ENCODE results near the gene HECTD1.
A peak's percentile ranks its signal among the peaks of the same experiment; 100 is the strongest.
"Not testable (repeated sequence)": the region's sequence is repeated elsewhere in the genome, so short reads cannot be mapped to it uniquely, and the experiment has no call there.

The HECTD1 gene

DNA sequence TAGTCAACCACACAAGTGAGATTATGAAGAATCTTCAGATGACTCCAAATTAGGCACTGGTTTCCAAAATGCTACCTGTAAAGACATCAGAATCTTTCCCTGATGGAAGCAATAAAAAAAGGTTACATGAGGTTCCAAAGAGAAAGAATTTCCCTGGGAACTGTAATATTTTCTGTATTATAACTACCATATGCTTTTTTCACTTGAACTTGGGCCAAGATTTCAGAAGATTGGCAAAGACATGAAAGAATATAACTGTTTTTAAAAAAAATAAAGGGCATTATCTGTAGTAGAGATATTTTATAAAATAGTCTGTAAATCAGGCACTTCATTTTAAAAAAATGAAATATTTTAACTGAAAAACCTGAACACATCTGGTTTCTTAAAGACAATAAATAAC, 12.9 kb downstream of the HECTD1 start:
- no peak for DNase-seq (ENCODE audit: low read depth)

DNA sequence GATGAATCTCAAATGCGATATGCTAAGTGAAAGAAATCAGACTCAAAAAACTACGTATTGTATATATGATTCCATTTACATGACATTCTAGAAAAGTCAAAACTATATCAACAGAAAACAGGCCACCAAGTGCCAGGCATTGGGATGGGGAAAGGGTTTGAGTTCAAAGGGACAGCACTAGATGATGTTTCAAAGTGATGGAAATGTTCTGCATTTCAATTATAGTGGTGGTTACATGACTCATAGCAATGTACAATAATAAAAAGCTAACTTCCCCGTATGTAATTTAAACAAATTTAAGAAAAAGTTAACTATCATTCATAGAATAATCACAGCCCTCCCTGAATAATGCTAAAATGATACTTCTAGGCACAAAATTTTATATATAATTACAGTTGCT, 13.5 kb downstream of the HECTD1 start:
- peak; percentile 56 for DNase-seq (ENCODE audit: low read depth)

DNA sequence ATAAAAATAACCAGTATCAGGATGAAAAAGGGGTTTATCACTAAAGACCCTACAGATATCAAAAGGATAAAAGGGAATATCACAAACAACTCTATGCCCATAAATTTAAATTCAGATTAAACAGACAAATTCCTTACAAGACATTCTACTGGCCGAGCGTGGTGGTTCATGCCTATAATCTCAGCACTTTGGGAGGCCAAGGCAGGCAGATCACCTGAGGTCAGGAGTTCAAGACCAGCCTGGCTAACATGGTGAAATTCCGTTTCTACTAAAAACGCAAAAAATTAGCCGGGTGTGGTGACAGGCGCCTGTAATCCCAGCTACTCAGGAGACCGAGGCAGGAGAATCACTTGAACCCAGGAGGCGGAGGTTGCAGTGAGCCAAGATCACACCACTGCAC, 15.0 kb downstream of the HECTD1 start:
- DNase-seq (ENCODE audit: low read depth), result not testable (repeated sequence)

DNA sequence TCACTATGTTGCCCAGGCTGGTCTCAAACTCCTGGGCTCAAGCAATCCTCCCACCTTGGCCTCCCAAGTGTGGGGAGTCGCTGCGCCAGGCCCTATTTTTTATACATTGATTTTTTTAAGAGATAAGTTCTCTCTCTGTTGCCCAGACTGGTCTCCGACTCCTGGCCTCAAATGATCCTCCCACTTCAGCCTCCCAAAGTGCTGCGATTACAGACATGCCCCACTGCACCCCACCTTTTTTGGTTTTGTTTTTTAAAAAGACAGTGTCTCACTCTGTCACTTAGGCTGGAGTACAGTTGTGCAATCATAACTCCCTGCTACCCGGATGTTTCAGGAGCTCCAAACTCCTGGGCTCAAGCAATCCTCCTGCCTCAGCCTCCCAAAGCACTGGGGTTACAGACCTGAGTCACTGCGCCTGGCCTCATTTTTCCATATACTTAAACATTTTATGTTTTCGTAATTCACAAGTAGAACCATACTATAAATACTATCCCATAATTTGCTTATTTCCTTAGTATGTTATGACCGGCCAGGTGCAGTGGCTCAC, 16.8 kb downstream of the HECTD1 start:
- no peak for DNase-seq (ENCODE audit: low read depth)

DNA sequence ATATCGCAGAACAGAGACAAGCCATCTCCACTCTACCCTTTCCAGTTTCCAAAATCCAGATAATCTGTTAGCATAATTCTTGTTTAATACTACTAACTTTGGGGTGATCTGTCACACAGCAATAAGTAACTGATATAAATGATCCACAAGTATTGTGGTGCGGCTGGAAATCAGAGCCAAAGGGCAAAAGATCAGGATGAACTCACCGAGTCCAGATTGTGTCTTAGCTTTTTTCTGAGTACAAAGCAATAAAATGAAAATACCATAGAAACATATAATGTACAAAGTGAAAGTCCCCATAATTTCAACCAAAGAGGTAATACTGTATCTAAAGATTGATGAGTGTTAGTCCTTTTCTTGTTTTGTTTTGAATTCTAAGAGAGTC, 17.4 kb downstream of the HECTD1 start:
- no peak for DNase-seq (ENCODE audit: low read depth)

DNA sequence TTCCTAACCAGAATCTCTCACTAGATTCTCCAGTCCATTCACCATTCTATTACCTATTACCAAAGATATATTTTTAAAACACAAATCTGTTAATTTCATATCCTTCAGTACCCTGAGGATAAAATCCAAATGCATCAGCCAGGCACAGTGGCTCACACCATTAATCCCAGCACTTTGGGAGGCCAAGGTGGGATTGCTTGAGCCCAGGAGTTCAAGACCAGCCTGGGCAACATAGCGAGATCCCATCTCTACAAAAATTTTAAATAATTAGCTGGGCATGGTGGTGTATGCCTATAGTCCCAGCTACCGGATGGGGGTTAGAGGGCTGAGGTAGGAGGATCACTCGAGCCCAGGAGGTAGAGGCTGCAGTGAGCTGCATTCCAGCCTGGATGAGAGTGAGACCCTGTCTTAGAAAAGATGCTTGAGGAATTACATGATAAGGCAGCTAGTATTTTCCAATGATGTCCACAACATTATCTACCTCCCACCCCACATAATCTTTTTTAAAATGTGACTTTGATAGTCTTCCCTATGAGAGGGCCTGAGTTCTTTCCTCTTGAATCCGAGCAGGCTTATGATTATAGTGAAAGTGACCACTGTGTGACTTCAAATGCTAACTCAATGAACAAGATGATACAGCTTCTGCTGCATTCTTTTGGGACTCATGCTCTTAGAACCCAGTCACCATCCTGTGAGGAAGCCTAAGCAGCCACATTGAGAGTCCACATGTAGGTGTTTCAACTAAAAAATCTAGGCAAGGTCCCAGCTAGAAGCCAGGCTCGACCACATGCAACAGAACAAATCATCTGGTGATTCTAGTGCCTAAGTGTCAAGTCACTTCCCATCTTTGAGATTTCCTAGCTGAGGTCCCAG, 18.0 kb downstream of the HECTD1 start:
- no peak for DNase-seq (ENCODE audit: low read depth)

DNA sequence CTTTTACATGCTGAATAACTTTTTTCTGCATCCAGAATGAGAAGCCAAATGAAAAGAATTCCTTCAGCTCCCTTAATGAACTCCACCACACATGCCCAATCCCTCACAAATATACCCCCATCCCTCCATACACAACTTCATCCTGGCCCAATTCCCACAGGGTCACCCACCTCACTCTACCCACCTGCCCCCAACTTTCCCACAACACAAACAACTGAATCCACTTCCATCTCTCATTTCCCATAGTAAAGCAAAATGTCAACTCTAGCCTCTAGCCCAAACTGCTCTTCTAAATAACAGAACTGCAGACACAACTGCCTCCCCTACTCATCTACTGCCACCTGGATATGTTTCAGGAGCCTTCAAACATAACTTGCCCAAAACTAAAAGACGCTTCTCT, 18.8 kb downstream of the HECTD1 start:
- no peak for DNase-seq (ENCODE audit: low read depth)

DNA sequence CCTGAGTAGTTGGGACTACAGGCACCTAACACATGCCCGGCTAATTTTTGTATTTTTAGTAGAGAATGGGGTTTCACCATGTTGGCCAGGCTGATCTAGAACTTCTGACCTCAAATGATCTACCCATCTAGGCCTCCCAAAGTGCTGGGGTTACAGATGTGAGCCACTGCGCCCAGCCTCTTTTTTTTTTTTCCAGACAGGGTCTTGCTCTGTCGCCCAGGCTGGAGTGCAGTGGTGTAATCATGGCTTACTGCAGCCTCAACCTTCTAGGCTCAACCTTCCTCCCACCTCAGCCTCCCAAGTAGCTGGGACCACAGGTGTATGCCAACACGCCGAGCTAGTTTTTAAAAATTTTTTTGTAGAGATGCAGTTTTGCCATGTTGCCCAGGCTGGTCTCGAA, 25.6 kb downstream of the HECTD1 start:
- not testable (repeated sequence) for DNase-seq (ENCODE audit: low read depth)

DNA sequence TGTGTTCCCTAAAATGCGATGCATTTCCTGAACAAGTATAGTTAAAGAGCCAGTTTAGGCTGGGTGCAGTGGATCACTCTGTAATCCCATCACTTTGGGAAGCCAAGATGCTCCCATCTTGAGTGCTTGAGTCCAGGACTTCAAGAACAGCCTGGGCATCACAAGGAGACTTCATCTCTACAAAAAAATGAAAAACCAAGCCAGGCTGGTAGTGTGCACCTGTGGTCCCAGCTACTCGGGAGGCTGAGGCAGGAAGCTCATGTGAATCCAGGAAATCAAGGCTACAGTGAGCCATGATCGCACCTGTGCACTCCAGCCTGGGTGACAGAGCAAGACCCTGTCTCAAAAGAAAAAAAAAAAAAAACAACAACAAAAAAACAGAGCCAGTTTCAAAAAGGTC, 26.3 kb downstream of the HECTD1 start:
- no peak for DNase-seq (ENCODE audit: low read depth)

DNA sequence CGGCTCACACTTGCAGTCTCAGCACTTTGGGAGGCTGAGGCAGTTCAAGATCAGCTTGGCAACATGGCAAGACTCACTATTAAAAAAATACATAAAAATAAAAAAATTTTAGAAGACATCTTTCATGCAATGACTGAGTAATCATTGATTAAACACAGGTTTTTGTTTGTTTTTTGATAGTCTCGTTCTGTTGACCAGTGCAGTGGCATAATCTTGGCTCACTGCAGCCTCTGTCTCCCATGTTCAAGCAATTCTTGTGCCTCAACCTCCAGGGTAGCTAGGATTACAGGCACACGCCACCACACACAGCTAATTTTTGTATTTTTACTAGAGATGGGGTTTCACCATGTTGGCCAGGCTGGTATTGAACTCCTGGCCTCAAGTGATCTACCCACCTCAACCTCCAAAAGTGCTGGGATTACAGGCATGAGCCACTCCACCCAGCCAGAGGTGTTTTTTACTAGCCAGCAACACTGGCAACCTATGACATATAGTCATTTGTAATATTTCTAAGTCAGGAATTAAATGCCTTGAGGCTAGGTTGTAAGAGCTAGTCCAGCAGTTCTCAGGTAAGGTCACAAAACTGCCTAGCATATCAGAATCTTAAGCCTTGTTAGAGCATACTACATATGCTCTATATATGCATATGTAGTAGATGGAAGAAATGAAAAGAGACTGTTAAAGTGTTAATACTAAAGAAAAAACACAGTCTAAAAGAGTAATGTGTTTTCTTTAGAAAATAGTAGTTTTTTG, 27.1 kb downstream of the HECTD1 start:
- no peak for DNase-seq (ENCODE audit: low read depth)

DNA sequence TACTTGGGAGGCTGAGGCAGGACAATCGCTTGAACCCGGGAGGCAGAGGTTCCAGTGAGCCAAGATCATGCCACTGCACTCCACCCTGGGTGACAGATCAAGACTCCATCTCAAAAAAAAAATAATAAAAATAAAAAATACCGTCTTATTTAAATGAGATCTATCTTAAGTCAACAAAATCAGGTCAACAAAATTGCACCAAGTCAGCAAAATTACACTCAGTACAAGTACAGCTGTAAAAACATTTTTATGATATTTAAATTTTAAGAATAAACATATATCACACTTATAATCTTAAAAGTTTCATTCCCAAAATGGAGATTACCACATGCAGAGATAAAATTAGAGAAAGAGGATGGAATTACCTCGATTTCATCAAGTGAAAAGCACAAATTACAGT, 33.2 kb downstream of the HECTD1 start:
- DNase-seq (ENCODE audit: low read depth), result no peak

DNA sequence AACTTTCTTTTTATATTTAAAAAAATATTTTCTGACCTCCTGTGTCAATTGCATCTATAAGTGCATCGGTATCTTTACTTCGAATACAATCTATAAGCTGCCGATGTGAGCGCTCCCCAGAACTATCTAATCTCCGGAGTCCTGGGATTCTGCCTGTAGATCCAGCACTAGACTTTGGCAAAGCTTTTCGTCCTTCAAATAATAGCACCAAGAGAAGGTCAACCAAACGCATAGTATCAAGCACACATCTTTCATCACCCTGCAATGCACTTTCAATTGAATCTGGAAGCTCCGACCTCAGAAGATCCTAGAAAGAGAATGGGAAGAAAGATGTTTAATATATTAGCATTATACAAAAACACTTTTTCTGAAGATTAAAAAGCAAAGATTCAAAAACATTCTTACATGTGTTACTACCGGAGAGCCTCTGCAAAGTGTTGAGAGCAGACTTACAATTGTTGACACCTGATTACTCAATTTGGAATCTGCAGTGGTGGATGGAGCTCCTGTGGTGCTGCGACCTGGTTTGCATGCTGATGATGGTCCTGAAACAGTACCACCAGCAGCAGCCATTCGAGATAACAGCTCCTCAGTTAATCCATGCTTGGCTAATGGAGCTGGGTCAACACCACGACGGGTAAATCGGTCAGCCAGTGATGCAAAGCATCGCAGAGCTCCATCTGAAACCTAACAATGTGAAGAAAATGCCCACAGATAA, 34.3 kb downstream of the HECTD1 start:
- no peak for DNase-seq (ENCODE audit: low read depth)

DNA sequence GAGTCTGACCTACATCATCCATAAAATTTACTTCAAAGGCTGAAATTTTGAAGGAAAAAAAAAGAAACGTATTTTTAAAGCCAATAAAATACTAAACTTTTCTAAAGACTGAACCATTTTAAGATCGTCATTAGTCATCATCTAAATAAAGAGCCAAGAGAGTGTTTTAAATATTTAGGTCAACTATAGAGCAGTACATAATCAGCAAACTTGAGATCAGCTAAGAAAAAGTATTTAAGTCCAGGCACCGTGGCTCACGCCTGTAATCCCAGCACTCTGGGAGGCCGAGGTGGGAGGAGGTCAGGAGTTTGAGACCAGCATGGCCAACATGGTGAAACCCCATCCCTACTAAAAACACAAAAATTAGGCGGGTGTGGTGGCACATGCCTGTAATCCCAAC, 35.5 kb downstream of the HECTD1 start:
- peak; percentile 27 for DNase-seq (ENCODE audit: low read depth)

DNA sequence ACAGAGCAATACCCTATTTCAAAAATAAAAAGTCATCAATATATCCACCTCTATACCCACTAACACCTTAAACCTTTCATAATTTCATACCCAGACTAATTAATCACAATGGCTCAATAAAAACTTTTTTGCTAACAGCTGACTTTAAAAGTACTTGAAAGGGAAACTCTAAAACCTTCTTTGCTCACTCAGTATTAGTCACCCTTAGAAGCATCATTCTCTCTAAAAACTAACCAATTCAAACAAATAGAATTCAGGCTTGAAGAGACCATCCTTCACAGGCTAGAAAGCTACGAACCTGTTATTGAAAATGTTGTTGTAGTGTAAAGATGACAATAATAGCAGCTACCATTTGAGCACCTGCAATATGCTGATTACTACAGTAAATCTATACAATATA, 37.2 kb downstream of the HECTD1 start:
- DNase-seq (ENCODE audit: low read depth), result peak; percentile 63

DNA sequence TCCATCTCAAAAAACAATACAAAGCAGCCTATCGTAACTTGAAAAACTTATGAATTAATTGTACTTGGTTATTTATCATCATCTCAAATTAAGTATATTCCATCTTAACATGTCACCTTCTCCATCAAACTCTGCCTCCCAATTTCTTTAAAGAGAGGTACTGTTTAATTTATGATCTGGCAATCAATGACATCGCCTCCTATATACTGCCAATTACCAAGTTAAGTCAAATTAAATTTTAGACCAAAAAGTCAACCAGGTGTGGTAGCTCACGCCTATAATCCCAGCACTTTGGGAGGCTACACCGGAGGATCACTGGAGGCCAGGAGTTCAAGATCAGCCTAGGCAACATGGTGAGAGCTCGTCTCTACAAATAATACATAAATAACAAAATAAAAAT, 37.7 kb downstream of the HECTD1 start:
- DNase-seq (ENCODE audit: low read depth), result no peak

DNA sequence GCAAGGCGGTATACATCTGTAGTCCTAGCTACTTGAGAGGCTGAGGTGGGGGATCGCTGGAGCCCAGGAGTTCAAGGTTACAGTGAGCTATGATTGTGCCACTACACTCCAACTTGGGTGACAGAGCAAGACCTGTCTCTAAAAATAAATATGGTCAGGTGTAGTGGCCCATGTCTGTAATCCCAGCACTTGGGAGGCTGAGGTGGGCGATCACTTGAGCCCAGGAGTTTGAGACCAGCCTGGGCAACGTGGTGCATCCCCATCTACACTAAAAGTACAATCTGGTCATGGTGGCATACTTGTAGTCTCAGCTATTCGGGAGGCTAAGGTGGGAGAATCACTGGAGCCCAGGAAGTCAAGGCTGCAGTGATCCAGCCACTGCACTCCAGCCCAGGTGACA, 40.6 kb downstream of the HECTD1 start:
- no peak for DNase-seq (ENCODE audit: low read depth)

DNA sequence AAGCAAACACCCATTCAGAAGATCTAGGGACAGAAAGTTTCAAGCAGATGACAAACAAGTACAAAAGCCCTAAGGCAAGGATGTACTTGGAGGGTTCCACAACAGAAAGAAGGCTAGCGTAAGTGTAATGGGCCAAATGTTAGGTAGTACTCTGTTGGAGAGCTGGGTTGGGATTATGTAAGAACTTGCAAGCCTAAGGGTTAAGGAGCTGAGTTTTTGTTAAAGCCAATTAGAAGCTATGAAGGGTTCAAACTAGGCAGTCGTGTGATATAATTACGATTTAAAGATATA, 41.4 kb downstream of the HECTD1 start:
- peak; percentile 11 for DNase-seq (ENCODE audit: low read depth)

DNA sequence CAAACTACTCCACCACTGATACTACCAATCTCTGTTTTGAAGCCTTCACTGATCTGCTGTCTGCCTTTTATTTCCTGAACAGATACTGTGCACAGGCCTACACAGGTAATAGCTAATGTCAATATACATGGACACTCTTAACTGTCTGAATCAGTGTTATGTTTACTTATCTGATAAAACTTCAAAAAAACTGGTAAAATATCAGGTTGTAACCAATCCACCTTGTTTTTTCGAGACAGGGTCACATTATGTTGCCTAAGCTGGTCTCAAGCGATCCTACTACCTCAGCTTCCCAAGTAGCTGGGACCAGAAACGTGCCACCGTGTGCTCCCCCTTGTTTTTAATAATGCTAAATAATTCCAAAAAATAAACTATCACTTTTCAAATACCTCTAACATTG, 43.5 kb downstream of the HECTD1 start:
- DNase-seq (ENCODE audit: low read depth), result no peak

DNA sequence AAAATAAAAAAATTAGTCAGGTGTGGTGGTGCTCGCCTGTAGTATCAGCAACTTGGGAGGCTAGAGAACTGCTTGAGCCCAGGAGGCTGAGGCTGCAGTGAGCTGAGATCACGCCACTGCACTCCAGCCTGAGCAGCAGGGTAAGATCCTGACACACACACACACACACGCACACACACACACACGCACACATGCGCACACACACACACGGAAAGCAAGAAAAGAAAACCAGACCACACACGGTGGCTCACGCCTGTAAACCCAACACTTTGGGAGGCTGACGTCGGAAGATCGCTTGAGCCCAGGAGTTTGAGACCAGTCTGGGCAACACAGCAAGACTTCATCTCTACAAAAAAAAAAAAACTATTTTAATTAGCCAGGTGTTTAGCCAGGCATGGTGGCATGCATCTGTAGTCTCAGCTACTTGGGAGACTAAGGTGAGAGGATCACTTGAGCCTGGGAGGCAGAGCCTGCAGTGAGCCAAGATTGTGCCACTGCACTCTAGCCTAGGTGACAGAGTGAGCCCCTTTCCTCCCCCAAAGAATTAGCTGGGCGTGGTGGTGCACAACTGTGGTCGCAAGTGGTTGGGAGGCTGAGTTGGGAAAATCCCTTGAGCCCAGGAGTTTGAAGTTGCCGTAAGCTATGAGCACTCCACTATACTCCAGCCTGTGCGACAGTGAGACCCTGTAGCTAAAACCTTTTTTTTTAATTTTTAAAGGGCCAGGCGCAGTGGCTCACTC, 44.5 kb downstream of the HECTD1 start:
- DNase-seq (ENCODE audit: low read depth), result no peak

DNA sequence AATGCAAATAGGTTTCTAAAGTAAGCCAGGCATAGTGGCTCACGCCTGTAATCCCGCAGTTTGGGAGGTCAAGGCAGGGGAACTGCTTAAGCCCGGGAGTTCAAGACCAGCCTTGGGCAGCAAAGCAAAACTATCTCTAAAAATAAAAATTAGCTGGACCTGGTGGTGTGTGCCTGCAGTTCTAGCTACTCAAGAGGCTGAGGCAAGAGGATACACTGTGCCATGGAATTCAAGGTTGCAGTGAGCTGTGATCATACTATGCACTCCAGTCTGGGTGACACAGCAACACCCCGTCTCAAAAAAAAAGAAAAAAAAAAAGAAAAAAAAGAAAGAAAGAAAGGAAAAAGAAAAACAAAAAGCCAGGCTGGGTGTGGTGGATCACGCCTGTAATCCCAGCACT, 46.3 kb downstream of the HECTD1 start:
- peak; percentile 18 for DNase-seq (ENCODE audit: low read depth)

DNA sequence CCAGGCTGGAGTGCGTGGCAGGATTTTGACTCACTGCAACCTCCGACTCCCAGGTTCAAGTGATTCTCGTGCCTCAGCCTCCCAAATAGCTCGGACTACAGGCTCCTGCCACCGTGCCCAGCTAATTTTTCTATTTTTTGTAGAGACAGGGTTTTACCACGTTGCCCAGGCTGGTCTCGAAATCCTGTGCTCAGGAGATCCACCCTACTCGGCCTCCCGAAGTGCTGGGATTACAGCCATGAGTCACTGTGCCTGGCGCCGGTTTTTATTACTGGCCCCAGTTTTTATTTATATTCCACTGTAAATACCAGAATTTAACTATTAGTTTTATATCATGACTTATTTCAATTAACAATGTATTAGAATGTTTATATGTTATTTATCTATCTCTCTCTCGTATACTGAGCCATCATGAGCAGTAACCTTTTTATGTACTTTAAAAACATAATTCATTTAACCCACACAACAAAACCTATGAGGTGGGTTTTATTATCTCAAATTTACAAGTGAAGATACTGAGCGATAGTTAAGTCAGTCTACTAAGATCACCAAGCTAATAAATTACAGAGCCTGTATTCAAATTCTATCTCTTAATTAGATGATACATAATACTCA, 47.8 kb downstream of the HECTD1 start:
- peak; percentile 81 for DNase-seq (ENCODE audit: low read depth)

DNA sequence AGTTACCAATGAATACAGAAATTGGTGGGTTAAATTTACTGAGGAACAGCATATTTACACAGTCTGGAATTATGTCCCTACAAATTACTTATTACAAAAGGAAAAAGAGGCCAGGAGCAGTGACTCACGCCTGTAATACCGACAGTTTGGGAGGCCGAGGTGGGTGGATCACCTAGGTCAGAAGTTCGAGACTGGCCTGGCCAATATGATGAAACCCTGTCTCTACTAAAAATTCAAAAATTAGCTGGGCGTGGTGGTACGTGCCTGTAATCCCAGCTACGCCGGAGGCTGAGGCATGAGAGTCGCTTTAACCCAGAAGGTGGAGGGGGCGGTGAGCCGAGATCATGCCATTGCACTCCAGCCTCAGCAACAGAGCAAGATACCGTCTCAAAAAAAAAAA, 52.6 kb downstream of the HECTD1 start:
- peak; percentile 13 for DNase-seq (ENCODE audit: low read depth)
